Retinal pigment epithelial cell (primary cell): ENCODE measurements around the gene CTSL.
"Not testable (repeated sequence)": the region's sequence is repeated elsewhere in the genome, so short reads cannot be mapped to it uniquely, and the experiment has no call there.

Experiments
- DNase-seq: peaks from one replicate; pipeline ENCODE4 v3.0.0-alpha.2; 2010; ENCODE audit warnings: low read depth
- H3K4me3 ChIP-seq: 2 replicates; pipeline ENCODE4 v1.5.1; 2011; ENCODE audit warnings: mild to moderate bottlenecking, low read length, control low read depth, moderate library complexity
- CTCF ChIP-seq: conservative IDR thresholded peaks from 2 replicates; pipeline ENCODE4 v1.5.1; 2011; ENCODE audit warnings: low read depth, low read length, control low read depth, inconsistent platforms

CTSL gene

GRCh38 chr9:87749335-87750035, 23.6 kb downstream of the CTSL start:
- TF ChIP-seq CTCF: no peak
- DNase-seq: no peak
- no peak overlapping the region for H3K4me3 ChIP-seq

GRCh38 chr9:87750726-87751125, 24.8 kb downstream of the CTSL start:
- TF ChIP-seq CTCF: no peak
- no peak for DNase-seq

GRCh38 chr9:87751423-87751822, 25.5 kb downstream of the CTSL start:
- DNase-seq: no peak
- TF ChIP-seq CTCF: no peak
- no peak overlapping the region for H3K4me3 ChIP-seq

More at GRCh38 chr9:87750726-87751125, 24.8 kb downstream of the CTSL start:
- no peak overlapping the region for H3K4me3 ChIP-seq

- DNase-seq: no peak
- no peak overlapping the region for H3K4me3 ChIP-seq
- TF ChIP-seq CTCF: no peak
Observed at GRCh38 chr9:87751868-87752267, 25.9 kb downstream of the CTSL start.

- DNase-seq: no peak
- no peak for TF ChIP-seq CTCF
- no peak overlapping the region for H3K4me3 ChIP-seq
Observed at GRCh38 chr9:87753313-87753712, 27.4 kb downstream of the CTSL start.

- not testable (repeated sequence) for H3K4me3 ChIP-seq, DNase-seq
Observed at GRCh38 chr9:87758330-87758729, 32.4 kb downstream of the CTSL start.

GRCh38 chr9:87759980-87760379, 34.1 kb downstream of the CTSL start:
- DNase-seq: not testable (repeated sequence)

GRCh38 chr9:87760529-87760928, 34.6 kb downstream of the CTSL start:
- no peak for TF ChIP-seq CTCF
- DNase-seq: no peak
- H3K4me3 ChIP-seq: no peak overlapping the region

More at GRCh38 chr9:87759980-87760379, 34.1 kb downstream of the CTSL start:
- H3K4me3 ChIP-seq: not testable (repeated sequence)
